SW480 (cell line): ENCODE data around the gene TENM4.

Experiments
- DNase-seq: peaks from one replicate; pipeline ENCODE4 v3.0.0-alpha.2; 2016; ENCODE audit warnings: low spot score

The TENM4 gene

DNA sequence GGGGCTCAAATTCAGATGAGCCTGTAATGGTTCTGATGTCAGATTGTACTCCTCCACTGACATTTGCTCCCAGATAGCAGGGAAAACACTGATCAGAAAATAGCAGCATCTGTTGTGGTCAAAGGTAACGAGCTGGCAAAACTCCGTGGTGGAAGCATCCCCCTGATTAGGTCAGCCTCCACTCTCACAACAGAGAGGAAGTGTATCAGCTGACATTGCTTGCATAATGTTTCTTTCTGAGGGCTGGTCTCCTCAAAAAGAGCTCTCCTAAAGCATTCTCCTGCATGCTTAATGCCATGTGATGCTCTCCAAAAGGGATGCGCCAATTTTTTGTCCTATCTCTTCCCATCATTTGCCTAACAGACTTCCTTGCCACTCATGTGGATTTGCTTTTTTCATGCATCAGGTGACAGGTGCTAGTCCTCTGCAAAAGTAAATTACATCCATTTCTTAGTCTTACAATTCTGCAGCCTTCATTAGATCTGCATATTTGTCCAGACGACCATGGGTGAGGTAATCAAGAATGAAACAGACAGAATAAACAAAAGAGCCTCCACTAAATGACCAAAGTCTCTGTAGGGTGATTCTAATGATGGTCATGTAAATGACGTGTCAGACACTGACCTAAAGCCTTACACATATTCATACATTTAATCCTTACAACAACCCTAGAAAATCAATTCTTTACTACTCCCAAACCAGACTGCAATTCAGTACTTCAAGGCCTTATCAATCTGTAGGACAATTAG, 6.4 kb upstream of the TENM4 start:
- DNase-seq: no peak

- no peak for DNase-seq
Observed at GRCh38 chr11:79444923-79445322, 4.1 kb upstream of the TENM4 start.

GRCh38 chr11:79441461-79441875, 638 bp upstream of the TENM4 start:
- no peak for DNase-seq

DNA sequence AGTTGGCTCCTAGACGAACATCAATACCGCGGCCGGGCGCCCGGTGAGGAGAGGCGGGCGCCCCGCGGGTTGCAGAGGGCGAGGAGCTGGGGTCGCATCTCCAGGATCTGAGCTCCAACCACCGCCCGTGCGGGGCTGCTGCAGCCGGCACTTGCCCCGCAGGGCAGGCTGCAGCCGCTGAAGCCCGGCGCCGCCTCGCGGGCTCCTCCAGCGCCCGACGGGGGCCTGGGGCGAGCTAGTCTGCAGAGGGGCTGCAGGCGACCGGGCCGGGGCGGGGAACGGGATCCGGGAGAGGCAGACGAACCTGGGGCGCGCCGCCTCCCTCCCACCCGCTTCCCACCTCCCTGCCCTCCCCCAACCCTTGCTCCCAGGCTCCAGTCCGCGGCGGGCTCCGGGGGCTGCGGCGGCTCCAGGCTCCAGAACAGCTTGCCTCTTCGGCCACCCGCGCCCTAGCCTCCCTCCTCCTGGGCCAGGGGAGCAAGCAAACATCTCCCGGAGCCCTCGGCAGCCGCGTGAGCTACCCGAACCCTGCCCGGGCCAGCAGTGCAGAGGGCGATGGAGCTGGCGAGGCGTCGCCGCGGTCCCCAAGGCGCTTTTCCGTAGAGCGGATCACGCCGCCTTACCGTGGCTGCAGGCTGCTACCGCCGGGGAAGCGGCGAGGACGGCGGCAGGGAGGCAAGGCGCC, 802 bp downstream of the TENM4 start:
- DNase-seq: no peak

DNA sequence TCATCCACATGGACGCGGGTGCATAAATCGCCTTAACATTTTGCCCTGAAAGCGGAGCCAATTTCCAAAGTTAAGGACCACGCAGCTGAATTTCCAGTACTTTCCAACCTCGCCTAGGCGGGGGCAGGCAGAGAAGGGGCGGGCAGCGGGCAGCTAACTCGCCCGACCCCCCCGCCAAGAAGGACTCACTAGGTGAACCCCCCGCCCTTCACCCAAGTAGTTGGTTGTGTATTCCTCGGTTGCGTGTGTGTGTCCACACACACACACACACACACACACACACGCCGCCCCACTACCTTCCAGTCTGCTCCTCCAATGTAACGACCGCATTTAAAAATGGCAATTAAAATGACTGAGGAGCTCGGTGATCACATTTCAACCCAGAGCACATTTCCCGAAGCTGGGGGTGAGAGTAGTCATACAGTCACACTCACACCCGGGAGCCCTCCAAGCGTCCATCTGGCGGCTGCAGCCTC, 1.4 kb downstream of the TENM4 start:
- no peak for DNase-seq

DNA sequence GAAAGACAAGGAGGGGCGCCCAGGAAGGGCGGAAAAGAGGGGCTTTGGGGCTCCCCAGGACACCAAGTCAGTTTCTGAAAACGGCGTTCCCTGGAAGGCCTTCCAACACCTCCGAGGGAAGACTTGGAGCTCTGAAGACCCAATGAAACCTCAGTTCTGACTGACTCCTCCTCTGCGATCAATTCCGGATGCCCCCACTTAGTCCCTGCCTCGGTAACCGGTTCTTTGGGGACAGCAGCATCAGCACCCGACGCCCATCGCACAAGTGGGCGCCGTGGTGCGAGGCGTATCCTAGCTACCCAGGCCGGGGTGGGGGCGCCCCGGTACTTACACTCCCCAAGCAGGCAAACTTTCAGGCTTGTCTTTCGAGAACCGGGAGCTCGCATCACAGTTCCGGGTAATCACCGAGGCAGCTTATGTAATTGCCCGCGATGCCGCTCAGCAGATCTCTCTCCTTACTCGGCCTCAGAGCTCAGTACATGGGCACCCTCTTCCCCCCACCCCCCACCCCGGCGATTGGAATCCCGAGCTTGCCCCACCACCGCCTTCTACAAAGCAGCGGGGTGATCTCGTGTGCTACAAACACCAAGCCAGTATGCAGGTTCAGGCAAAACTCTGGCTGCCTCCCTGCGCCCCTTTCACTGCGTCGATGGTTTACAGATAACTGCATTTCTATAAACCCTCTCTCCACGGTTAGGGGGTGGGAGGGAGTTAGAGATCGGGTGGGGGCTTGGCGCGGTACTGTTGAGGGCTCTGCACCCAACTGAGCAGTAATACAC, 2.0 kb downstream of the TENM4 start:
- DNase-seq: no peak

DNA sequence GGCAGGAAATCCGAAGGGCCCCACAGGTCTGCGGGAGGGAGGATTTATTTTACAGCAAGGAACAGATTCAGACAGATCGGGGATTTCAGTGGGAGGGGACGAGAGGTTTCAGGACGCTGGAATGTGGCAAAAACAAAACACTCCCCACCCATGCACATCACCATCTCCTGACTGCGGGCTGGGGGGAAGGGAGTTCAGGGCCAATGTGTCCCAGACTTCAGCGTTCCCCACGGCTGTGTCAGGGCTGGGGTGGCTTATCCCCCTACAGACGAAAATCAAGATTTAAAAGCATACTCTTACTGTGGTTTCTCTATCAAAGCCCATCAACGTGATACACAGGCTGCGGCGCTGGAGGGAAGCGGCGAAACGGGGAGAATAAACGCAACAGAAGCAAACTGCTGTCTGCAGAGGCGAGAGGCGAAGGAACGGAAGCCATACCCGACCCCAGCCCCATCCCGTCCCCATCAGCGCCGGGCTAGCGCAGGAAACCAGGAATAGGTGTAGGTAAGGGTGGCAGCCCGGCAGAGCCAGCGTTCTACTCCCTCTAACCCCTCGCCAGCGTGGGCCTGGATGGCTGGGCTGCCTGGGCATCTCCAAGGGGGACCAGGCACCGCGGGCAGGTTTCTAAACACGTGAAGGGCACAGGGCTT, 2.7 kb downstream of the TENM4 start:
- DNase-seq: no peak

GRCh38 chr11:79437278-79437980, 3.4 kb downstream of the TENM4 start:
- no peak for DNase-seq

GRCh38 chr11:79436919-79437277, 3.9 kb downstream of the TENM4 start:
- DNase-seq: no peak

DNA sequence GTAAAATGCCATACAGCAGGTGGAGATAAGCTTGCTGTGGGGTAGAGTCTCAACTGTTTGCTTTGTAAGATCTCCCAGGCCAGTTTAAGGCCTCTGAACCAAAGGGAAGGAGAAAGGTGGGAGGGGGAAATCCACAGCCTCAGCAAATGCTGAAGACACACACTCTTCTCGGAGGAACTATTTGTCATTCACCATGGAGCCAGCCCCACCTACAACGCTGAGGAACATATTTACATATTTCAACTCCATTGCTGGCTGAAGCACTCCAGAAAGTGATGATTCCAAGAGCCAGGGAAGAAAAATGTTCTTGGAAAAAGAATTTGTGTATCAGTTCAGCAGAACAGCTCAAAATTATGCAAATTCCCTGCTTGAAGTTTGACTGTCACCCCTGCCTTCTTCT, 6.5 kb downstream of the TENM4 start:
- no peak for DNase-seq

GRCh38 chr11:79432138-79432537, 8.7 kb downstream of the TENM4 start:
- no peak for DNase-seq

DNA sequence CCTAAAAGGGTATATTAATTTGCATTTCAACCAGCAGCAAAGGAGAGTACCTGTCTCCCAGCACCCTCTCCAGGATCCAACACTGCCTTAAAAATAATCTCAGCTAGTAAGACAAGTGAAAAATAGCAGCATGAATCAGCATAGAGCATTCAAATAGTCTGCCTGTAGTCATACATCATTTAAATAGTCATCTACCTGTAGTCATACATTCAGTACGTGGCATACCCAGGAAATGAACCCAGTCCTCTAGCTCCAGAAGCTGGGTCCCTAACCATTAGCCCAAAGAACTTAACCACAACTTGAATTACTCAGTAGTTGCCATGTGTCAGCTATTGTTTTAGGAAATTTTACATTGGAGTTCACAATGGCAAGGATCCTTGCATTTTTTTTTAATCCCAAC, 9.3 kb downstream of the TENM4 start:
- DNase-seq: no peak

GRCh38 chr11:79430280-79430679, 10.6 kb downstream of the TENM4 start:
- DNase-seq: no peak

GRCh38 chr11:79428406-79428805, 12.4 kb downstream of the TENM4 start:
- DNase-seq: no peak

GRCh38 chr11:79427611-79428327, 13.1 kb downstream of the TENM4 start:
- no peak for DNase-seq

DNA sequence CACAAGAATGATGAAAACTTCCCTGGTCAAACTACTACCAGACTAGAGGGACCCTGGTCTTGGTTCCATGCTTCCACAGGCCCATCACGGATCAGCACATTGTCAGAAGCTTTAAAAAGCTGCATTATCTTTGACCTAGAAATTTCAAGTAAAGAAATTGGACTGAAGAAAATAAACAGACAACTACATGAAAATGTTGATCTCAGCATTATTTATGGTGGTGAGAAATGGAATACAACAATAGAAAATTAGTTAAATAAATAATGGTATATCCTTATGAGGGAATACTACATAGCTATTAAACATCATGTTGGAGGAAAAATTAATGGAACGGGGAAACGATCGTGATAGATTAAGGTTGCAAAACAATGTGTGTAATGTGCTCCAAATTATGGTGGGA, 13.7 kb downstream of the TENM4 start:
- DNase-seq: no peak

DNA sequence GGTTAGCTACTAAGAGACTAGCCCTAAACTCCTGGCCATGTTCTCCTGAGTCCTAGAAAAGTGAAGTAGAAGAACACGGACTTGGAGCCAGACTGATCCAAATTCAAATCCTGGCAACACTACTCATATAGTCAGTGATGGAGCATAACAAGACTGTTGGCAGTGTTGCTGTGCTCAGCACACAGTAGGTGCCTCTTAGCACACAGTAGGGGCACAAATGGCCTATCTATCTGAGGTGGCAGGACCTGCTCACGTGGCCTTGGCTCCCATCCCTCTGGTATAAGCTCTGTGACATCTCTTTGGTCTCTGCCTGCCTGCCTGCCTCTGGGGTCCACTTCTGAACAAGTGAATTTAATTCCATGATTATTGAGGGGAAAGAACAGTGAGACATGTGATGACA, 15.4 kb downstream of the TENM4 start:
- DNase-seq: no peak

DNA sequence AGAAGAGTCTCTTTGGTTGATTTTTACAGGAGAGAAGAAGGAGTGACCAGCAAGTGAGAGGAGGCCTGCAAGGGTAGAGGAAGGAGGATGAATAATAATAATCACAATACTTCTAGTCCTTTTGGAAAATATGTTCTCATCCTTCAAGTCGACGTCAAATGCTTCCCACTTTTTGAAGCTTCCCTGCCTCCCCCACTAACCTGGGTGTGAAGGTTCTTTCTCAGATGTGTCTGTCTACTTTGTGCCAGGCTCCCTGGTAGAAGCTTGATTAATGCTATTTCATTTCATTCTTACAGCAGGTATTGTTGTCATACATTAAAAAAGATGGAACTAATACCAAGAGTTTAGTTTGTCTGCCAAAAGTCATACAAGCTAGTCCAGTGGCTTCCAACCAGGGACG, 17.1 kb downstream of the TENM4 start:
- no peak for DNase-seq

GRCh38 chr11:79422866-79423265, 18.0 kb downstream of the TENM4 start:
- DNase-seq: no peak

DNA sequence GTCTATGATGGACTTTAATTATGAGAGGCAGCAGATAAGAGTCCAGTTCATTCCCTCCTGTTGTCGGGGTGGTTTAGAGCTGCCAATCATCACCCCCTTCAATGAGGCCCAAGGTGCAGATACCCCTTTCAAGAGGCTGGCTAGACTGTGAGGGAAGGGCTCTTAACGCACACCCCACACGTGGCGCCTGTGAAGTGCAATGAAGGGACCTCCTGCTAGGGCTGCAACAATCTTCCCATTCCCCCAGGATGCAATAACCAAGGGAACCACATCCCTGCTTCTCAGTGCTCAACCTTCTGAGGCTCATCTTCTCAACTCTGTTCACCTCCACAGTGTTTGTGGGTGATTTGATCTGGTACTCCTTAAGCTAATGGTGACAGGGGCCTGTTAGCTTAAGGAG, 19.0 kb downstream of the TENM4 start:
- no peak for DNase-seq

- DNase-seq: peak; percentile 90
Observed at GRCh38 chr11:79419120-79419519, 21.7 kb downstream of the TENM4 start.
